ENCODE results near the gene OSBPL3.

OSBPL3 gene

GRCh38 chr7:24966802-24967201, 13.2 kb downstream of the OSBPL3 start:
- Histone ChIP-seq H3K27me3 (ENCODE audit: low read depth, low read length) (no peaks in the 10 kb centered on the region), H3K27ac (ENCODE audit: low read length) (no peak overlapping the region), H3K4me1 (ENCODE audit: control insufficient read depth in 1 of 2, insufficient read depth in 2 of 2, low read length in 2 of 2) (peaks cover 0 to 7% of the 10 kb centered on the region in 2 donors), H3K4me3 (ENCODE audit: low read depth in 1 of 2, low read length in 2 of 2) (no peak overlapping the region), H3K9me3 (ENCODE audit: control insufficient read depth in 1 of 2, low read length in 2 of 2) (no peaks in the 10 kb centered on the region), H3K36me3 (ENCODE audit: control insufficient read depth in 1 of 2, insufficient read depth in 2 of 2, low read length in 2 of 2) (no peaks in the 10 kb centered on the region)

- H3K36me3 ChIP-seq (ENCODE audit: control insufficient read depth in 1 of 2, insufficient read depth in 2 of 2, low read length in 2 of 2) = no peaks in the 10 kb centered on the region
- H3K27ac ChIP-seq (ENCODE audit: low read length) = peak overlapping the region; percentile 20
- no peaks in the 10 kb centered on the region for H3K9me3 ChIP-seq (ENCODE audit: control insufficient read depth in 1 of 2, low read length in 2 of 2)
- H3K4me3 ChIP-seq (ENCODE audit: low read depth in 1 of 2, low read length in 2 of 2) = no peak overlapping the region
- H3K27me3 ChIP-seq (ENCODE audit: low read depth, low read length) = no peaks in the 10 kb centered on the region
- peaks cover 0 to 4% of the 10 kb centered on the region in 2 donors for H3K4me1 ChIP-seq (ENCODE audit: control insufficient read depth in 1 of 2, insufficient read depth in 2 of 2, low read length in 2 of 2)
These were observed 13.9 kb downstream of the OSBPL3 start for GRCh38 chr7:24965831-24966708.

GRCh38 chr7:24964191-24964590, 15.8 kb downstream of the OSBPL3 start:
- H3K27ac ChIP-seq (ENCODE audit: low read length) = no peak overlapping the region

GRCh38 chr7:24963218-24963617, 16.8 kb downstream of the OSBPL3 start:
- Histone ChIP-seq H3K4me1 (ENCODE audit: control insufficient read depth in 1 of 2, insufficient read depth in 2 of 2, low read length in 2 of 2) (no peaks in the 10 kb centered on the region), H3K36me3 (ENCODE audit: control insufficient read depth in 1 of 2, insufficient read depth in 2 of 2, low read length in 2 of 2) (no peaks in the 10 kb centered on the region), H3K27me3 (ENCODE audit: low read depth, low read length) (no peaks in the 10 kb centered on the region), H3K4me3 (ENCODE audit: low read depth in 1 of 2, low read length in 2 of 2) (no peak overlapping the region), H3K9me3 (ENCODE audit: control insufficient read depth in 1 of 2, low read length in 2 of 2) (no peaks in the 10 kb centered on the region), H3K27ac (ENCODE audit: low read length) (no peak overlapping the region)

More at GRCh38 chr7:24964191-24964590, 15.8 kb downstream of the OSBPL3 start:
- no peaks in the 10 kb centered on the region for H3K27me3 ChIP-seq (ENCODE audit: low read depth, low read length)
- H3K4me3 ChIP-seq (ENCODE audit: low read depth in 1 of 2, low read length in 2 of 2) = no peak overlapping the region
- H3K36me3 ChIP-seq (ENCODE audit: control insufficient read depth in 1 of 2, insufficient read depth in 2 of 2, low read length in 2 of 2) = no peaks in the 10 kb centered on the region
- no peaks in the 10 kb centered on the region for H3K9me3 ChIP-seq (ENCODE audit: control insufficient read depth in 1 of 2, low read length in 2 of 2)
- no peaks in the 10 kb centered on the region for H3K4me1 ChIP-seq (ENCODE audit: control insufficient read depth in 1 of 2, insufficient read depth in 2 of 2, low read length in 2 of 2)

- no peaks in the 10 kb centered on the region for H3K36me3 ChIP-seq (ENCODE audit: control insufficient read depth in 1 of 2, insufficient read depth in 2 of 2, low read length in 2 of 2)
- no peaks in the 10 kb centered on the region for H3K4me1 ChIP-seq (ENCODE audit: control insufficient read depth in 1 of 2, insufficient read depth in 2 of 2, low read length in 2 of 2)
- no peak overlapping the region for H3K4me3 ChIP-seq (ENCODE audit: low read depth in 1 of 2, low read length in 2 of 2)
- no peak overlapping the region for H3K27ac ChIP-seq (ENCODE audit: low read length)
- no peaks in the 10 kb centered on the region for H3K9me3 ChIP-seq (ENCODE audit: control insufficient read depth in 1 of 2, low read length in 2 of 2)
- H3K27me3 ChIP-seq (ENCODE audit: low read depth, low read length) = no peaks in the 10 kb centered on the region
These were observed 17.5 kb downstream of the OSBPL3 start for GRCh38 chr7:24962418-24962962.

- no peaks in the 10 kb centered on the region for H3K4me1 ChIP-seq (ENCODE audit: control insufficient read depth in 1 of 2, insufficient read depth in 2 of 2, low read length in 2 of 2)
- no peak overlapping the region for H3K27ac ChIP-seq (ENCODE audit: low read length)
- no peaks in the 10 kb centered on the region for H3K36me3 ChIP-seq (ENCODE audit: control insufficient read depth in 1 of 2, insufficient read depth in 2 of 2, low read length in 2 of 2)
- no peaks in the 10 kb centered on the region for H3K27me3 ChIP-seq (ENCODE audit: low read depth, low read length)
- no peaks in the 10 kb centered on the region for H3K9me3 ChIP-seq (ENCODE audit: control insufficient read depth in 1 of 2, low read length in 2 of 2)
- H3K4me3 ChIP-seq (ENCODE audit: low read depth in 1 of 2, low read length in 2 of 2) = no peak overlapping the region
These were observed 20.1 kb downstream of the OSBPL3 start for GRCh38 chr7:24959735-24960485.

- Histone ChIP-seq H3K27me3 (ENCODE audit: low read depth, low read length) (no peaks in the 10 kb centered on the region), H3K27ac (ENCODE audit: low read length) (no peak overlapping the region), H3K4me1 (ENCODE audit: control insufficient read depth in 1 of 2, insufficient read depth in 2 of 2, low read length in 2 of 2) (no peaks in the 10 kb centered on the region), H3K9me3 (ENCODE audit: control insufficient read depth in 1 of 2, low read length in 2 of 2) (no peaks in the 10 kb centered on the region), H3K4me3 (ENCODE audit: low read depth in 1 of 2, low read length in 2 of 2) (no peak overlapping the region), H3K36me3 (ENCODE audit: control insufficient read depth in 1 of 2, insufficient read depth in 2 of 2, low read length in 2 of 2) (no peaks in the 10 kb centered on the region)
These were observed 21.6 kb downstream of the OSBPL3 start for GRCh38 chr7:24958399-24958798.

- Histone ChIP-seq H3K27me3 (ENCODE audit: low read depth, low read length) (no peaks in the 10 kb centered on the region), H3K36me3 (ENCODE audit: control insufficient read depth in 1 of 2, insufficient read depth in 2 of 2, low read length in 2 of 2) (no peaks in the 10 kb centered on the region), H3K27ac (ENCODE audit: low read length) (no peak overlapping the region), H3K9me3 (ENCODE audit: control insufficient read depth in 1 of 2, low read length in 2 of 2) (no peaks in the 10 kb centered on the region), H3K4me3 (ENCODE audit: low read depth in 1 of 2, low read length in 2 of 2) (no peak overlapping the region), H3K4me1 (ENCODE audit: control insufficient read depth in 1 of 2, insufficient read depth in 2 of 2, low read length in 2 of 2) (no peaks in the 10 kb centered on the region)
These were observed 24.0 kb downstream of the OSBPL3 start for GRCh38 chr7:24956021-24956420.

GRCh38 chr7:24955313-24955712, 24.7 kb downstream of the OSBPL3 start:
- Histone ChIP-seq H3K4me3 (ENCODE audit: low read depth in 1 of 2, low read length in 2 of 2) (no peak overlapping the region), H3K27ac (ENCODE audit: low read length) (no peak overlapping the region)

GRCh38 chr7:24952464-24952863, 27.5 kb downstream of the OSBPL3 start:
- no peak overlapping the region for H3K27ac ChIP-seq (ENCODE audit: low read length)
- H3K9me3 ChIP-seq (ENCODE audit: control insufficient read depth in 1 of 2, low read length in 2 of 2) = no peaks in the 10 kb centered on the region
- H3K27me3 ChIP-seq (ENCODE audit: low read depth, low read length) = no peaks in the 10 kb centered on the region
- H3K36me3 ChIP-seq (ENCODE audit: control insufficient read depth in 1 of 2, insufficient read depth in 2 of 2, low read length in 2 of 2) = no peaks in the 10 kb centered on the region
- no peak overlapping the region for H3K4me3 ChIP-seq (ENCODE audit: low read depth in 1 of 2, low read length in 2 of 2)
- H3K4me1 ChIP-seq (ENCODE audit: control insufficient read depth in 1 of 2, insufficient read depth in 2 of 2, low read length in 2 of 2) = no peaks in the 10 kb centered on the region

More at GRCh38 chr7:24955313-24955712, 24.7 kb downstream of the OSBPL3 start:
- Histone ChIP-seq H3K27me3 (ENCODE audit: low read depth, low read length) (no peaks in the 10 kb centered on the region), H3K4me1 (ENCODE audit: control insufficient read depth in 1 of 2, insufficient read depth in 2 of 2, low read length in 2 of 2) (no peaks in the 10 kb centered on the region), H3K36me3 (ENCODE audit: control insufficient read depth in 1 of 2, insufficient read depth in 2 of 2, low read length in 2 of 2) (no peaks in the 10 kb centered on the region), H3K9me3 (ENCODE audit: control insufficient read depth in 1 of 2, low read length in 2 of 2) (no peaks in the 10 kb centered on the region)

- Histone ChIP-seq H3K4me3 (ENCODE audit: low read depth in 1 of 2, low read length in 2 of 2) (no peak overlapping the region), H3K4me1 (ENCODE audit: control insufficient read depth in 1 of 2, insufficient read depth in 2 of 2, low read length in 2 of 2) (no peaks in the 10 kb centered on the region), H3K27me3 (ENCODE audit: low read depth, low read length) (no peaks in the 10 kb centered on the region), H3K27ac (ENCODE audit: low read length) (no peak overlapping the region), H3K9me3 (ENCODE audit: control insufficient read depth in 1 of 2, low read length in 2 of 2) (no peaks in the 10 kb centered on the region), H3K36me3 (ENCODE audit: control insufficient read depth in 1 of 2, insufficient read depth in 2 of 2, low read length in 2 of 2) (no peaks in the 10 kb centered on the region)
These were observed 28.5 kb downstream of the OSBPL3 start for GRCh38 chr7:24951441-24951980.

Data from muscle layer of duodenum (tissue), 2 donors.